Measurements from ENCODE around the gene BICRA. TPM values are rescaled to one million over a fixed set of nuclear protein-coding genes. Genes with fewer than 3 reads are reported as not detected.
A peak's percentile ranks its signal among the peaks of the same experiment; 100 is the strongest.
"Not testable (repeated sequence)": the region's sequence is repeated elsewhere in the genome, so short reads cannot be mapped to it uniquely, and the experiment has no call there.

BICRA gene
- total RNA-seq, 2 experiments from 2014 or later = 4.4 to 16.0 TPM

GRCh38 chr19:47742634-47743033 is 133.7 kb downstream of the BICRA start:
- Histone ChIP-seq H3K79me2 (ENCODE audit: insufficient read depth, low read depth, low read length) (peaks cover 21% of the 10 kb centered on the region), H3K36me3 (ENCODE audit: insufficient read depth, low read length) (peaks cover 12% of the 10 kb centered on the region), H2AFZ (ENCODE audit: low read length) (no peak overlapping the region), H3K9me3 (ENCODE audit: low read length) (no peaks in the 10 kb centered on the region), H3K27ac (ENCODE audit: low read depth, low read length, poor library complexity, severe bottlenecking) (no peak overlapping the region), H3K4me2 (ENCODE audit: low read length) (no peak overlapping the region), H3K9me2 (ENCODE audit: insufficient read depth, low read length) (no peaks in the 10 kb centered on the region), H3K4me3 (ENCODE audit: low read depth, low read length, poor library complexity, severe bottlenecking) (no peak overlapping the region), H3K4me1 (ENCODE audit: insufficient read depth, low read length, poor library complexity, severe bottlenecking) (peaks cover 31% of the 10 kb centered on the region), H4K20me1 (ENCODE audit: insufficient read depth, low read length) (no peaks in the 10 kb centered on the region)
- TF ChIP-seq EZH2phosphoT487 (IDR thresholded peaks at IDR 0.05; ENCODE audit: borderline replicate concordance, low read depth, low read length) (no peak), CTCF (conservative IDR thresholded peaks at IDR 0.05; ENCODE audit: low read length) (no peak)
- CTCF ChIA-PET (ENCODE audit: unreplicated experiment) = no interaction called here
- no TSS peak for BruUV-seq (replicated peaks)
- POLR2A ChIA-PET = no interaction called here
- no peak for DNase-seq (ENCODE audit: low spot score)
- intact Hi-C loops (cut with micrococcal nuclease; ENCODE audit: unreplicated experiment) = loop anchor here (1.0 kb wide), 1 partner anchor 306 kb away; no protein-coding TSS in a partner anchor

GRCh38 chr19:47745010-47745901 is 136.3 kb downstream of the BICRA start, which contains the start of gene NOP53:
Gene NOP53, plus strand, starts transcription at chr19:47745546. Its CDS starts 14 bp downstream, at chr19:47745560.
- peaks cover 35% of the 10 kb centered on the region for H3K79me2 ChIP-seq (ENCODE audit: insufficient read depth, low read depth, low read length)
- BruUV-seq (replicated peaks) = TSS peak; percentile 69
- H3K27ac ChIP-seq (ENCODE audit: low read depth, low read length, poor library complexity, severe bottlenecking) = peak within 1 kb of the TSS; percentile 71
- intact Hi-C loops (cut with micrococcal nuclease; ENCODE audit: unreplicated experiment) = no loop called here
- TF ChIP-seq EZH2phosphoT487 (IDR thresholded peaks at IDR 0.05; ENCODE audit: borderline replicate concordance, low read depth, low read length) = no peak
- no peak for TF ChIP-seq CTCF (conservative IDR thresholded peaks at IDR 0.05; ENCODE audit: low read length)
- ChIA-PET CTCF (ENCODE audit: unreplicated experiment) (interaction anchor here (0.5 kb wide), 1 partner anchor 635 kb away, joined by 4 read pairs; no protein-coding TSS in a partner anchor), POLR2A (no interaction called here)
- H3K36me3 ChIP-seq (ENCODE audit: insufficient read depth, low read length) = peaks cover 37% of the 10 kb centered on the region
- H4K20me1 ChIP-seq (ENCODE audit: insufficient read depth, low read length) = no peaks in the 10 kb centered on the region
- H3K9me3 ChIP-seq (ENCODE audit: low read length) = no peaks in the 10 kb centered on the region
- peak within 1 kb of the TSS; percentile 92 for H3K4me3 ChIP-seq (ENCODE audit: low read depth, low read length, poor library complexity, severe bottlenecking)
- H3K9me2 ChIP-seq (ENCODE audit: insufficient read depth, low read length) = no peaks in the 10 kb centered on the region
- peaks cover 53% of the 10 kb centered on the region for H3K4me1 ChIP-seq (ENCODE audit: insufficient read depth, low read length, poor library complexity, severe bottlenecking)
- peak; percentile 97 for DNase-seq (ENCODE audit: low spot score)
- H2AFZ ChIP-seq (ENCODE audit: low read length) = peak within 1 kb of the TSS; percentile 94
- H3K4me2 ChIP-seq (ENCODE audit: low read length) = peak within 1 kb of the TSS; percentile 67

- peaks cover 53% of the 10 kb centered on the region for H3K4me1 ChIP-seq (ENCODE audit: insufficient read depth, low read length, poor library complexity, severe bottlenecking)
- H3K79me2 ChIP-seq (ENCODE audit: insufficient read depth, low read depth, low read length) = peaks cover 35% of the 10 kb centered on the region
- H3K9me2 ChIP-seq (ENCODE audit: insufficient read depth, low read length); H4K20me1 ChIP-seq (ENCODE audit: insufficient read depth, low read length); POLR2A ChIA-PET; DNase-seq (ENCODE audit: low spot score); CTCF ChIA-PET (ENCODE audit: unreplicated experiment); H2AFZ ChIP-seq (ENCODE audit: low read length); intact Hi-C loops (cut with micrococcal nuclease; ENCODE audit: unreplicated experiment); H3K9me3 ChIP-seq (ENCODE audit: low read length); H3K27ac ChIP-seq (ENCODE audit: low read depth, low read length, poor library complexity, severe bottlenecking): not testable (repeated sequence)
- peak overlapping the region; percentile 64 for H3K4me2 ChIP-seq (ENCODE audit: low read length)
- BruUV-seq (replicated peaks) = TSS peak; percentile 89
- peaks cover 46% of the 10 kb centered on the region for H3K36me3 ChIP-seq (ENCODE audit: insufficient read depth, low read length)
- peak overlapping the region; percentile 92 for H3K4me3 ChIP-seq (ENCODE audit: low read depth, low read length, poor library complexity, severe bottlenecking)
These were observed 137.2 kb downstream of the BICRA start for GRCh38 chr19:47746129-47746528.
